K562 (cell line): ENCODE data around the gene EIF1B. TPM values are rescaled to one million over a fixed set of nuclear protein-coding genes. Genes with fewer than 3 reads are reported as not detected.

Experiments
- AFF4 ChIP-seq: sonication (generic); formaldehyde crosslinking; IDR thresholded peaks from 2 replicates; pipeline ENCODE4 v1.8.0; 2023; ENCODE audit warnings: mild to moderate bottlenecking, missing genetic modification reagents
- ATF1 ChIP-seq, 2 experiments: fragments of 450-650 bp in 1 of 2; IDR thresholded peaks; 2 replicates each; pipeline ENCODE4 v1.6.1; 2016; ENCODE audit warnings: missing compliant biosample characterization in 1 of 2, missing genetic modification characterization in 1 of 2
- ELF1 ChIP-seq: fragments of 200-800 bp; sonication (Bioruptor generic); IDR thresholded peaks from 2 replicates; pipeline ENCODE4 v1.6.1; 2016; ENCODE audit warnings: missing genetic modification characterization, missing compliant biosample characterization
- HES1 ChIP-seq: fragments of 450-650 bp; IDR thresholded peaks from 2 replicates; pipeline ENCODE4 v1.6.1; 2016; ENCODE audit warnings: low read depth, mild to moderate bottlenecking, moderate library complexity
- MYC ChIP-seq, 2 experiments: fragments of 250-450 bp in 1 of 2; sonication (Bioruptor Pico) in 1 of 2; IDR thresholded peaks; 2 replicates each; pipeline versions ENCODE4 v1.5.1 to v1.6.1; 2012 to 2021; ENCODE audit warnings: low read depth in 2 of 2, borderline replicate concordance in 1 of 2, improper control_type of control experiment in 1 of 2, low read length in 1 of 2, mild to moderate bottlenecking in 1 of 2, moderate library complexity in 1 of 2
- NCOA6 ChIP-seq: fragments of 450-650 bp; IDR thresholded peaks from 2 replicates; pipeline ENCODE4 v1.6.1; 2017; ENCODE audit warnings: mild to moderate bottlenecking
- NR2C2 ChIP-seq, 2 experiments: fragments of 200-800 bp in 1 of 2; sonication (Bioruptor generic) in 1 of 2; sonication (generic) in 1 of 2; formaldehyde crosslinking in 1 of 2; IDR thresholded peaks; 2 replicates each; pipeline versions ENCODE4 v1.6.1 to v1.8.0; 2016 to 2022; ENCODE audit warnings: mild to moderate bottlenecking in 1 of 2, missing compliant biosample characterization in 1 of 2, missing genetic modification characterization in 1 of 2, missing genetic modification reagents in 1 of 2
- PURB ChIP-seq: sonication (generic); formaldehyde crosslinking; IDR thresholded peaks from 2 replicates; pipeline ENCODE4 v1.9.0; 2021; ENCODE audit warnings: low read depth, mild to moderate bottlenecking, missing genetic modification reagents
- ZC3H4 ChIP-seq: sonication (generic); formaldehyde crosslinking; IDR thresholded peaks from 2 replicates; pipeline ENCODE4 v1.9.0; 2021; ENCODE audit warnings: missing genetic modification reagents, borderline replicate concordance
- ZNF280B ChIP-seq: fragments of 250-450 bp; sonication (Bioruptor Pico); IDR thresholded peaks from 2 replicates; pipeline ENCODE4 v1.5.1; 2021; ENCODE audit warnings: mild to moderate bottlenecking
- polyA plus RNA-seq, 8 experiments: library from polyadenylated mRNA; depleted of rRNA in 4 of 8; stranded (reverse) in 5 of 8; unstranded in 3 of 8; fragments of >200 nt; fragmentation: Nextera tagmentation in 2 of 8; fragmentation: Illumina TruSeq in 1 of 8; extraction: Ambion mirVana in 2 of 8; extraction: Trizol in 1 of 8; gene quantifications; 2 replicates each; pipeline versions ENCODE4 v1.2.1 to v1.2.3, GENCODE V29; 2011 to 2014; ENCODE audit warnings: inconsistent platforms in 1 of 8, missing spikeins in 1 of 8
- total RNA-seq, 7 experiments: library from RNA; depleted of rRNA in 6 of 7; stranded (reverse); fragments of >200 nt in 6 of 7; fragmentation: Illumina TruSeq in 2 of 7; extraction: Trizol in 2 of 7; gene quantifications; 2 replicates each; pipeline versions ENCODE4 v1.2.1 to v1.2.3, GENCODE V29; 2011 to 2021; ENCODE audit warnings: low replicate concordance in 1 of 7

The EIF1B gene
- total and polyA plus RNA-seq, 9 of the 15 experiments (the other 6 are each of a cell fraction or from before 2014, with no cell fraction given) = 18.1 to 184 (median 78.9) TPM

GRCh38 chr3:40310705-40311104, 1.2 kb downstream of the EIF1B start (continued):
- TF ChIP-seq AFF4 (CRISPR knock-in tag) (no peak), NR2C2 (CRISPR knock-in tag; IDR thresholded peaks at IDR 0.05) (no peak), NR2C2 (tag; IDR thresholded peaks at IDR 0.05) (no peak), ZNF280B (CRISPR knock-in tag) (no peak), PURB (CRISPR knock-in tag) (no peak), ZC3H4 (CRISPR knock-in tag) (no peak), MYC (IDR thresholded peaks at IDR 0.05; ENCODE audit: low read depth, low read length) (0 out of 2 replicates have a peak, but pooled peaks have one; percentile 26), MYC (CRISPR knock-in tag; IDR thresholded peaks at IDR 0.05; ENCODE audit: borderline replicate concordance, low read depth) (no peak), ATF1 (CRISPR knock-in tag; IDR thresholded peaks at IDR 0.05) (no peak), ATF1 (tag; IDR thresholded peaks at IDR 0.05) (no peak), HES1 (no peak), NCOA6 (no peak), ELF1 (no peak)
